Activated T-cell treated with anti-CD3 and anti-CD28 coated beads for 4 hours (primary cell): Measurements from ENCODE around the gene ATRNL1.
"Not testable (repeated sequence)": the region's sequence is repeated elsewhere in the genome, so short reads cannot be mapped to it uniquely, and the experiment has no call there.

Experiments
- DNase-seq: peaks from one replicate; pipeline ENCODE4 v3.0.0-alpha.2; 2020

The ATRNL1 gene

DNA sequence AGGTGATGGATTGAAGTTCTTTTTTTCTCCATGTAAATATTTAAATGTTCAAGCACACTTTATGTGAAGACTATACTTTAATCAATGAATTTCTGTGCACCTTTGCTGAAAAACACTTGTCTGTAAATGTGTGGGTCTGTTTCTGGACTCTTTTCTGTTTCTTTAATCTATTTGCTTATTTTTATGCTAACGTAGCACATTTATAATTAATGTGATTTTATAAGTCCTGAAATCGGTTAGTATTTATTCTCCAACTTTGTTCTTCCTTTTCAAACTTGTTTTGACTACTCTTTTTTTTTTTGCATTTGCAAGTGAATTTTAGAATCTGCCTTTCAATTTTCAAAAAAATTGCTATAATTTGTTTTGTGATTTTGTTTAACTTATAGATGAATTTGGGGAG lies 334.4 kb downstream of the ATRNL1 start:
- no peak for DNase-seq

GRCh38 chr10:115432188-115432819 lies 339.1 kb downstream of the ATRNL1 start:
- no peak for DNase-seq

- no peak for DNase-seq
Measured at GRCh38 chr10:115436999-115437398, 343.8 kb downstream of the ATRNL1 start.

- DNase-seq: no peak
Measured at GRCh38 chr10:115441907-115442545, 348.9 kb downstream of the ATRNL1 start.

- no peak for DNase-seq
Measured at GRCh38 chr10:115456812-115457211, 363.6 kb downstream of the ATRNL1 start.

DNA sequence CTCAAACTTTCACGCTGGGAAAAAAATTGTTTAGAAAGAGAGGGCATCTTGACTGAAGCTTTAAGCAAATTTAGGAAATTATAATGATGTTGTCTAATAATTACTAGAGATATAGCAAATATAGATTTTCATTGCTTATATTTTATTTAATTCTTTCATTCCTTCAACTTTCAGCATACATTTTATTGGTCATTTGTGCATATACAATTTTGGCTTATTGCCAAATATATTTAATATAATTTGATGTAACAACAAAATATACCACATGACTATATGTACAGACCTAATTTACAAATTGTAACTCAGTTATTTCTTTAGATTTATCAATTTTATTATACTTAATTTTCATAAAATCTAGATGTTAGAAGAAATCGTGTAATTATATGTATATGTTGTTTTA lies 390.1 kb downstream of the ATRNL1 start:
- no peak for DNase-seq

DNA sequence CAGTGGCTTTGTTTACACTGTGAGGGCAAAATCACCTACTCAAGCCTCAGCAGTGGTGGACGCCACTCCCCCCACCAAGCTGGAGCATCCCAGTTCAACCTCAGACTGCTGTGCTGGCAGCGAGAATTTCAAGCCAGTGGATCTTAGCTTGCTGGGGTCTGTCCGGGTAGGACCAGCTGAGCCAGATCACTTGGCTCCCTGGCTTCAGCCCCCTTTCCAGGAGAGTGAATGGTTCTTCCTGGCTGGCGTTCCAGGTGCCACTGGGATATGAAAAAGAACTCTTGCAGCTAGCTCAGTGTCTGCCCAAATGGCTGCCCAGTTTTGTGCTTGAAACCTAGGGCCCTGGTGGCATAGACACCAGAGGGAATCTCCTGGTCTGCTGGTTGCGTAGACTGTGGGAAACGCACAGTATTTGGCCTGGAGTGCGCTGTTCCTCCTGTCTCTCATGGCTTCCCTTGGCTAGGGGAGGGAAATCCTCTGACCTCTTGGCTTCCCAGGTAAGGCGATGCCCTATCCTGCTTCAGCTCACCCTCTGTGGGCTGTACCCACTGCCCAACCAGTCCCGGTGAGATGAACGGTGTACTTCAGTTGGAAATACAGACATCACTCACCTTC lies 398.5 kb downstream of the ATRNL1 start:
- no peak for DNase-seq

GRCh38 chr10:115503546-115503945 lies 410.4 kb downstream of the ATRNL1 start:
- DNase-seq: no peak

- DNase-seq: no peak
Measured at GRCh38 chr10:115514895-115515294, 421.7 kb downstream of the ATRNL1 start.

- DNase-seq: no peak
Measured at GRCh38 chr10:115525141-115525540, 432.0 kb downstream of the ATRNL1 start.

DNA sequence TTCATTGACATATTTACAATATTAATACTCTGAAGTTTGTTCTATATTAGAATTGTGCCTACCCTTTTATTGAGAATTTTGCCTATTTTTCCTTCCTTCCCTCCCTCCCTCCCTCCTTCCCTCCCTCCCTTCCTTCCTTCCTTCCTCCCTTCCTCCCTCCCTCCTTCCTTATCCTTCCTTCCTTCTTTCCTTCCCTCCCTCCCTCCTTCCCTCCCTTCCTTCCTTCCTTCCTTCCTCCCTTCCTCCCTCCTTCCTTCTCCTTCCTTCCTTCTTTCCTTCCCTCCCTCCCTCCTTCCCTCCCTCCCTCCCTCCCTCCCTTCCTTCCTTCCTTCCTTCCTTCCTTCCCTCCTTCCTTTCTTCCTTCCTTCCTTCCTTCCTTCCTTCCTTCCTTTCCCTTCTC lies 434.5 kb downstream of the ATRNL1 start:
- DNase-seq: not testable (repeated sequence)

DNA sequence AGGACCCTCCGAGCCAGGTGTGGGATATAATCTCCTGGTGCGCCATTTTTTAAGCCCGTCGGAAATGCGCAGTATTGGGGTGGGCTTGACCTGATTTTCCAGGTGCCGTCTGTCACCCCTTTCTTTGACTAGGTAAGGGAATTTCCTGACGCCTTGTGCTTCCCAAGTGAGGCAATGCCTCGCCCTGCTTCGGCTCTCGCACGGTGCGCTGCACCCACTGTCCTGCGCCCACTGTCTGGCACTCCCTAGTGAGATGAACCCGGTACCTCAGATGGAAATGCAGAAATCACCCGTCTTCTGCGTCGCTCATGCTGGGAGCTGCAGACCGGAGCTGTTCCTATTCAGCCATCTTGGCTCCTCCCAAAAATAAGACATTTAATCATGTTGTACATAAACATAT lies 443.2 kb downstream of the ATRNL1 start:
- DNase-seq: not testable (repeated sequence)

DNA sequence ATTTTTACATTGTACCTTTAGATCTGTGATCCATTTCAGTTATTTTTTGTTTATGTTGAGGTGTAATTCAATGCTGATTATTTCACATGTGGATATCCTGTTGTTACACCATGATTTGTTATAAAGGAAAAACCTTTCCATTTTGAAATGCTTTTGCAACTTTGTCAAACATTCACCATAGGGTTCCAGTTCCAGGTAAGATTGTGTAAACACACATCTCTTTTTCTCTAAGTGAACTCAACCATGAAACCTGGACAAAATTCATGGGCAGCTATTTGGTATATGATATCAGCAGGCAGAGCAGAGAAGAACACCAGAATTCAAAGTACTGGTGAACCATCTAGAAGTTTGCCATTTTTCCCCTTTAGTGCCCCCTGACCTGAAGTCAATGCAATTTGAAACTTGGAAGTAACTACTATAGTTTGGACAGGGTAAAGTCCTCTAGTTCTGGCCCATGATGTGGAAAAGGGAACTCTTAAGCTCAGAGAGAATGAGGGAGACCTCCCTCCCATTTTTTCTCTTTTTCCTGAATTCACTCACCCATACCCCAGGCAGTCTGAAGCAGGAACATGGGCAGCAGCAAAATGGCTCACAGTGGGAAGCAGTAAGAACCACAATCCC lies 446.1 kb downstream of the ATRNL1 start:
- no peak for DNase-seq

DNA sequence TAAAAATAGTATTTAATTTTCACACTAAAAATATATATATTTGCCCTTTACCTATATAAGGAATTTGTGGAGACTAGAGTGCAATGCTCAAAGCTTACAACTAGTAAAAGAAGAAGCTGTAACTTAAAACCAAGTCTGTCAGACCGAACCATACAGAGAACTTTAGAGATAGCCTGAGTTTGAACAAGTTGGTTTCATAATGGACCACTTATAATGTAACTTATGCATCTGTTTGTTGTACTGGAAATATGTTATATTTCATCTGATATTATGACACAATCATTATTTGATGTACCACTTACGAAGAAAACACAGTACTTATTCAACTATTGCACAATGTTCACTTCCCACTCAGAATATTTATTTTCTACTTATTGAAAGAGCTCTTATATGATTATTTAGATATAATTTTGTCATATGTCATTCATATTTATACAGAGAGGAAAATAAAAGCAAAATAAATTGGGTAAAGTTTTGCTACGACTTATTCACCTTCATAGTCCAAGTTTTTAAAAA lies 462.8 kb downstream of the ATRNL1 start:
- no peak for DNase-seq

- DNase-seq: no peak
Measured at GRCh38 chr10:115558252-115558651, 465.1 kb downstream of the ATRNL1 start.

DNA sequence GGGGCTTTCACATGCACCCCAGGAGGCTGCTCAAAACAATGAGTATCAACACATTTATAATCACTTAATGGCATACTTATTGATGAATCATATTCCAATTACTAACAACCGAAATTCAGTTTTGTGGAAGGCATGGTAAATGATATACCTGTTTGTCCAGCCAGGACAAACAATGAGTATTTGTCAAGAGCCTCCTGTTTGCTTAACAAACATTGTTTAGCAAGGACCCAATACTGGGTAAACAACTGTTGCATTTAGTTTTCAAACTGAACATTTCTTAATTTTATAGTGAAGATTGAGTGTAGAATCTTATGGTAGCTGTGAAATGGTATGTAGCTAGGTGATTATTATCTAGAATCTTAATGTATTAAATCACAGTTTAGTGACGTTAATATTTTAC lies 473.7 kb downstream of the ATRNL1 start:
- no peak for DNase-seq

DNA sequence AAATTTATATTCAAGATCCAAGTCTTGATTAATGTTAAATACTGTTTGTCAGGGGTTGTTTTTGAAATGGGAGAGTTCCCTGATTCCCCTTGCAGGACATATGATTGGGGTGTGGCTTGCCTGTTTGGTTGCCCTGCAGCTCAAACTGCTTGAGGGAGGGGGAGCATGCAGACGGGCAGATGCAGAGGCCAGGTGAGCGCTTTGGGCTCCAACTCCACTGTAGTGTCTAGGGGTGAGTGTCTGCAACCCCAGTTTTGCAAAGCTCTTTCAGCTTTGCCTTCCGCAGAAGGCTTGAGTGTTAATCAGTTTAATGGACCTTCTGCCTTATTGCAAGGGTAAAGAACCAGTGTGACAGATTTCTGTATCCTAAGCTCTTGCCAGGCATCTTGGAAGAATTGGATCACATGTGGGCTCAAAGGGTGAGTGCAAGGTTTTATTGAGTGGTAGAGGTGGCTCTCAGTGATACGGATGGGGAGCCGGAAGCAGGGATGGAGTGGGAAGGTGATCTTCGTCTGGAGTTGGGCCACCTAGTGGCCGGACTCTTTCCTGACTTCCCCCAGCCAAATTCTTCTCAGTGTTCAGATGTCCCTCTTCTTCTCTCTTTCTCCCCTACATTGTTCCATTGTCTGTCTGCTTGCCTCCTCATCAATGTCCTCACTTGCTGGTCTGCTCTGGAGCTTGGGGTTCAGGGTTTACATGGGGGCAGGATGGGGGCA lies 479.7 kb downstream of the ATRNL1 start:
- DNase-seq: no peak

DNA sequence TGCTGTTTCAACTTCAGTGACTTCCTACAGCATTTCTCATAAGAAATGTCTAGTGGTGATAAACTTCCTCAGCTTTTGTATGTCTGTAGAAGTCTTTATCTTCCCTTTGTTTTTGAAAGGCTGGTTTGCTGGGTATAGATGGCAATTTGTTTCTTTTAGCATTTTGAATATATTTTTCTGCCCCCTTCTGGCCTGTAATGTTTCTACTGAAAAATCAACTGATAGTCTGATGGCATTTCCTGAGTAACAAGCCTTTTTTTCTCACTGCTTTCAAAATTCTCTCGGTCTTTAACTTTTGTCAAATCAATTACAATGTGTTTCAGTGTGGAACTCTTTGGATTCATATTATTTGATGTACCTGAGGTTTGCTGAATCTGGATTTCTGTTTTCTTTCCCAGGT lies 487.1 kb downstream of the ATRNL1 start:
- DNase-seq: no peak

DNA sequence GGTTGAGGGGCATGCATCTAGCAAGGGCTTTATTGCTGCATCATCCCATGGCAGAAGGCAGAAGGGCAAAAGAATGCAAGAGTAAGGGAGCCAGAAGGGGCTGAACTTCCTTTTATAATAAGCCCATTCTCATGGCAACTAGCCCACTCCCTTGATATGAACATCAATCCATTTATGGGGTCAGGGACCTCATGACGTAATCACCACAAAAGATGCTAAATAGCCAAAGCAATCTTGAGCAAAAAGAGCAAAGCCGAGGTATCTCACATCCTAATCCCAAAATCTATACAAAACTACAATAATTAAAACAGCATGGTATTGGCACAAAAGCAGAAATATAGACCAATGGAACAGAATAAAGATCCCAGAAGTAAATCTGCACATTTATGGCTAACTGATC lies 499.9 kb downstream of the ATRNL1 start:
- DNase-seq: no peak

DNA sequence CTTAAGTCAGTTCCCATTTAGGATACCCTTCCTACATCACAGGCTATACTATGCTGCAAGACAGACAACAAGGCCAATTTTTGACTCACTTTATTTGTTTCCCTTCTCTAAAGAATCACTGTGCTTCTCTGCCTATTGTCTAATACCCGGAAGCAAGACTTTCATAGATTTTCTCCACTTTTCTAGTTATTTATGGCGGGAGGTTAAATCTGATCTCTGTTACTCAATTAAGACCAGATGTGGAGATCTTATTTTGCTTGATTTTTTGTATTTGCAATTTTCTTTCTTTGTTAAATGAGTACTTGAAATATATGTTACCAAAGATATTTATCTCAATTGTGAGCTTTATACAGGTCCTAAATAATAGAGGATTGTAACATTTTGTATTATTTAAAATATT lies 511.5 kb downstream of the ATRNL1 start:
- DNase-seq: no peak

DNA sequence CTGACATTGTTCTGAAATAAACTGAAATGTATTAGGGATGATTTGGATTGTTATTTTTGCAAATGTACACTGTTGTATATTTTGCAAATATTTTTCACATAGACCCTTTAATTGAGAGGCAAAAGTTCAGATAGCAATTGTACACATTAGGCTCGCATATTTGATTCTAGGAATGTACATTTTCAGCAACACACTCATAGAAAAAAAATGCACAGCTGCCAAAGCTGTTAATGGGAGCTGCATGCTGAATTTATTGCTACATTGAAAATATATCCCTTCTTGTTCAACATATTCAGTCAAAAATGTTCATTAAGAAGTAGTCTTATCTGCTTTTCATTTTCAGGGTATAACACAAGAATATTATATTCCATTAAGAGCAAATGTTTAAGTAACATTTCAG lies 512.9 kb downstream of the ATRNL1 start:
- no peak for DNase-seq

DNA sequence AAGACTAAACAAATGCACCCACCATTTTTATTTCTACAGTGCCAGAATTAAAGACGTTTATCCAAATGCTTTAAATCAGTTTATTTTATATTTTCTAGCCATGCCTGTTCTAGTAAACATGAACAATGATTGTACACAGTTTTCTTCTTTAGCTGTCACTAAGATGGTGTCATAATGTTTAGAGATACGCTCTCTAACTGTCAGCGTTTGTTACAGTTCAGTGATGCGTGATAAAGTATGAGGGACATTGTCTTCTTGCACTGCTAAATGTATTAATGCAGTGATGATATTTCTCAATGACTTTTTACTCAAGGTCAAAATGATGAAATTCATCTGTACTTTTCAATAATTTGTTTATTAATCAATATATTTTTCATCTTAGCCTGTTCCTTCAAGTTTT lies 513.6 kb downstream of the ATRNL1 start:
- no peak for DNase-seq

GRCh38 chr10:115624448-115624847 lies 531.3 kb downstream of the ATRNL1 start:
- DNase-seq: no peak
